Transverse colon (tissue), 3 donors: ENCODE measurements around the gene POLR3GL.

Experiments used
- CTCF ChIP-seq, 5 experiments: fragments of 200-600 bp in 3 of 5; fragments of 450-650 bp in 2 of 5; sonication (generic) in 3 of 5; IDR thresholded peaks; 1 replicate in 2 of 5; 2 replicates in 3 of 5; pipeline ENCODE4 v1.5.1; 2016 to 2017; ENCODE audit warnings: antibody characterized with exemption in 5 of 5, inconsistent platforms in 3 of 5, mild to moderate bottlenecking in 2 of 5, moderate library complexity in 1 of 5
- EP300 ChIP-seq: sonication (generic); formaldehyde crosslinking; IDR thresholded peaks from one replicate; pipeline ENCODE4 v1.6.1; 2017; ENCODE audit warnings: antibody characterized with exemption, low read depth

GRCh38 chr1:145944532-145944931 lies 20.0 kb upstream of the POLR3GL start:
- TF ChIP-seq CTCF (IDR thresholded peaks at IDR 0.05) (no peak), EP300 (no peak)
